Hepatic stellate cell (primary cell): Measurements from ENCODE around the gene ZNF107.
"Not testable (repeated sequence)": the region's sequence is repeated elsewhere in the genome, so short reads cannot be mapped to it uniquely, and the experiment has no call there.

Experiments
- DNase-seq: peaks from one replicate; pipeline ENCODE4 v3.0.0; 2011; ENCODE audit warnings: low spot score

The ZNF107 gene

GRCh38 chr7:64651203-64651602 lies 14.7 kb upstream of the ZNF107 start:
- DNase-seq, result no peak

GRCh38 chr7:64651632-64652165 lies 14.2 kb upstream of the ZNF107 start:
- DNase-seq, result no peak

GRCh38 chr7:64653721-64654401 lies 12.1 kb upstream of the ZNF107 start:
- no peak for DNase-seq

- DNase-seq, result no peak
Observed at GRCh38 chr7:64654796-64655548, 11.0 kb upstream of the ZNF107 start.

- DNase-seq, result no peak
Observed at GRCh38 chr7:64655811-64656210, 10.1 kb upstream of the ZNF107 start.

- DNase-seq, result no peak
Observed at GRCh38 chr7:64656489-64656888, 9.4 kb upstream of the ZNF107 start.

- not testable (repeated sequence) for DNase-seq
Observed at GRCh38 chr7:64662091-64662490, 3.8 kb upstream of the ZNF107 start.

GRCh38 chr7:64666663-64667050 lies 724 bp downstream of the ZNF107 start:
- no peak for DNase-seq

GRCh38 chr7:64667311-64667710 lies 1.4 kb downstream of the ZNF107 start:
- DNase-seq, result no peak

GRCh38 chr7:64672414-64672813 lies 6.5 kb downstream of the ZNF107 start:
- DNase-seq, result no peak

- no peak for DNase-seq
Observed at GRCh38 chr7:64685091-64685490, 19.2 kb downstream of the ZNF107 start.

- DNase-seq, result no peak
Observed at GRCh38 chr7:64685741-64686140, 19.8 kb downstream of the ZNF107 start.

- no peak for DNase-seq
Observed at GRCh38 chr7:64686493-64687184, 20.7 kb downstream of the ZNF107 start.

GRCh38 chr7:64687249-64687648 lies 21.3 kb downstream of the ZNF107 start:
- DNase-seq, result no peak

- no peak for DNase-seq
Observed at GRCh38 chr7:64688988-64689387, 23.1 kb downstream of the ZNF107 start.

- DNase-seq, result no peak
Observed at GRCh38 chr7:64691831-64692230, 25.9 kb downstream of the ZNF107 start.

- not testable (repeated sequence) for DNase-seq
Observed at GRCh38 chr7:64697863-64698262, 31.9 kb downstream of the ZNF107 start.

GRCh38 chr7:64706625-64707292 lies 40.8 kb downstream of the ZNF107 start:
- DNase-seq, result no peak

GRCh38 chr7:64717896-64718295 lies 52.0 kb downstream of the ZNF107 start:
- not testable (repeated sequence) for DNase-seq

- DNase-seq, result no peak
Observed at GRCh38 chr7:64729089-64729848, 63.3 kb downstream of the ZNF107 start.

GRCh38 chr7:64733550-64734240 lies 67.8 kb downstream of the ZNF107 start:
- DNase-seq, result no peak
